Measurements from ENCODE around the gene GAA.

The GAA gene

GRCh38 chr17:80061421-80061820 is 40.0 kb upstream of the GAA start:
- no peak for DNase-seq (ENCODE audit: extremely low spot score)
- POLR2A ChIA-PET = no interaction called here
- TF ChIP-seq CTCF (IDR thresholded peaks at IDR 0.05; ENCODE audit: control extremely low read depth, extremely low read depth, low read depth, missing control alignments) = no peak
- CTCF ChIA-PET = no interaction called here

DNA sequence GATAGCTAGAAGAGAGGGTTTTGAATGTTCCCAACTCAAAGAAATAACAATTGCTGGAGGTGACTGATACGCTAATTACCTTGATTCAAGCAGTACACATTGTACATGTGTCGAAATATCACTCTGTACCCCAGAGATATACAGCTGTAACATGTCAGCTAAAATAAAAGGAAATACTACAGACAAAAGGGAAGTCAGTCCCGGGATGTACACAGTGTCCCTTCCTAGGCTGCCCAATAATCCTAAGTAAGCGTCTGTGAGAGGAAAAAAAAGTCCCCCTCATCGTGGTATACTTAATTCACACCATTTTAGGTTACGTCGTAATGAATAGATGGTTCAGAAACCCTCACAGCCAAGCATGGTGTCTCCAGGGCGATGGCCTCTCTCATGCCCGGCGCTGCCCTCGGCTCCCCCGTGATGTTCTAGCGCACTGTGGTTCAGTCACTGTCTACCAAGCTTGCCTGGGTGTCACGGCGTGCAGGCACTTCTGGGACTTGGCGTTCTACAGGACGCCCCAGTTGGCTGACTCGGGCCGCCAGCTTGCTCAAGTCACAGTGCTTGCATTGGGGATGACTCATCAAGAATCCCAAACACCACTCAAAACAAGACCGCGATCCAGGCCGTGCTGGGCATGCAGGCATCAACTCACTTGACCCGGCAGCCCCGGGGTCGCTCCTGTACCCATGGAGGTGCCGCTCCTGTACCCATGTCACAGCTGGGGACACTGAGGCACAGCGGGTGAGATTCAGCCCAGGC is 37.4 kb upstream of the GAA start:
- no peak for DNase-seq (ENCODE audit: extremely low spot score)
- no peak for TF ChIP-seq CTCF (IDR thresholded peaks at IDR 0.05; ENCODE audit: control extremely low read depth, extremely low read depth, low read depth, missing control alignments)
- POLR2A ChIA-PET = no interaction called here
- CTCF ChIA-PET = interaction anchor here (1.0 kb wide), 1 partner anchor 19 kb away, joined by 3 read pairs; no protein-coding TSS in a partner anchor

GRCh38 chr17:80064696-80065095 is 36.7 kb upstream of the GAA start:
- no peak for TF ChIP-seq CTCF (IDR thresholded peaks at IDR 0.05; ENCODE audit: control extremely low read depth, extremely low read depth, low read depth, missing control alignments)
- ChIA-PET CTCF (interaction anchor here (1.0 kb wide), 1 partner anchor 18 kb away, joined by 3 read pairs; no protein-coding TSS in a partner anchor), POLR2A (no interaction called here)
- no peak for DNase-seq (ENCODE audit: extremely low spot score)

GRCh38 chr17:80065478-80066170 is 35.8 kb upstream of the GAA start:
- DNase-seq (ENCODE audit: extremely low spot score) = no peak
- POLR2A ChIA-PET = no interaction called here
- CTCF ChIA-PET = no interaction called here
- no peak for TF ChIP-seq CTCF (IDR thresholded peaks at IDR 0.05; ENCODE audit: control extremely low read depth, extremely low read depth, low read depth, missing control alignments)

DNA sequence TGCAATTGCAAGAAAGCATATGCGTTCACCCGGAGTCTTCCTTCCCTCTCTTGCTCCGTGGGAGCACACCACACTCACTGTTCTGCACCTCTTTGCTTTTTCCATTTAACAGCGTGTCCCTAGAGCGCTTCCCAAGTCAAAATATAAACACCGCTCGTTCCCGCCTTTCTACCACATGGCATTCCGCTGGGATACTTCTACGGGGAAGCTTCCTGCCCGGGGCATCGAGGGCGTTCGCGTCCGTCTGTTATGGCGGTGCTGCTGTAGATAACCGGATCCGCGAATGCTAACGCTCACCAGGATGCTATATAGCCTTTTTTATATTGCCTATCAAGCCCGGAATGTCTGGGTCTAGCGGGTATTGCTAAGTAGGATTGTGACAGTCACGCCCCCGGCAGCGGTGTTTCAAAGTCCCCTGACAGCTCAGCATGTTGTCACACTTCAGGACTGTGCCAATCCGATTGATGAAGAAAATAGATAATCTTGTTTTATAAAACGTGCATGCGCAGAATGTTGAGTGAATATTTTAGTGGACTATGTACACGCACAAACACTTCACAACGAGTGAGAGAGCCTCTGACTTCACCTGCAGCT is 33.9 kb upstream of the GAA start:
- ChIA-PET CTCF (no interaction called here), POLR2A (no interaction called here)
- DNase-seq (ENCODE audit: extremely low spot score) = no peak
- no peak for TF ChIP-seq CTCF (IDR thresholded peaks at IDR 0.05; ENCODE audit: control extremely low read depth, extremely low read depth, low read depth, missing control alignments)

DNA sequence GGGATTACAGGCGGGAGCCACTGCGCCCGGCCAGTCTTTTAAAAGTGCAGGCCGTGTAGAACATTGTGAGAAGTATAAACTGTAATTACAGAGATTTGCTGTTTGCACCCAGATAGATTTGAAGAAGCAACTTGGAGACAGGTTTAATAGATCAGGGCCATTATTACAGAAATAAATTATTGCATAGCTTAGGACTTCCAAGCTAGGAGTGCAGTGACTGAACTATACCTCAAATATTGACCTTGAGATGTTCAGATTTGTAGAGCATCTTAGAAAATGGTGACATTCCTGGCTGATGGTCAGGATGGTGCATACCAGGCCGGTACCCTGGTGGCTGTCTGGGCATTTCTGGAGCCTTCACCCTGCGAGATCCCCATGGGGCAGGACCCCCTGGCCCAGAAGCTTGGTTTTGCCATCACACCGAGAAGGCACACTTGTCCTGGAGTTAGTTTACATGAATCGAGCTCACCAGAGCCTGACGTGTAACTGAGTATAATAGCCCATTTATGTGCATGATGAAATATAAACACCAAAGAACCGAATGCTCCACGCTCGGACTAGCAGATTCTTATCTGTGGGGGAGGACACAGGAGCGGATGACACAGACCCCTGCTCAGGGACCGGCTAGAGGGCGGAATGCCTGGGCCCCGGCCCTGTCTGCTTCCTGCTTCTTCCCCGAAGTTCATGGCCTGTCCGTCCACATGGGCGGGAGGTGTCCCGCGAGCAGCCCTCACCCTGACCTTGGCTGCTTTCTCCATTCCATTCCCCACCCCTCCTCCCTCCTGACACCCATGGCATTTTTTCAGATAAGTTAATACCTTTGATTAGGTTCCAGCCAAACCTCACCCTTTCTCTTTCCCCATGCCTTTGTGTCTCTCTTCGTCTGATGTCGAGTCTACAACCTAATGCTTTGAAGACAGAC is 32.8 kb upstream of the GAA start:
- ChIA-PET POLR2A (no interaction called here), CTCF (interaction anchor here (0.9 kb wide), 2 partner anchors 12 to 33 kb away, joined by 3 read pairs; partner anchors contain the start of gene GAA)
- DNase-seq (ENCODE audit: extremely low spot score) = no peak
- no peak for TF ChIP-seq CTCF (IDR thresholded peaks at IDR 0.05; ENCODE audit: control extremely low read depth, extremely low read depth, low read depth, missing control alignments)
